Measurements from ENCODE around the gene LGALS7.
"Not testable (repeated sequence)": the region's sequence is repeated elsewhere in the genome, so short reads cannot be mapped to it uniquely, and the experiment has no call there.

LGALS7 gene

DNA sequence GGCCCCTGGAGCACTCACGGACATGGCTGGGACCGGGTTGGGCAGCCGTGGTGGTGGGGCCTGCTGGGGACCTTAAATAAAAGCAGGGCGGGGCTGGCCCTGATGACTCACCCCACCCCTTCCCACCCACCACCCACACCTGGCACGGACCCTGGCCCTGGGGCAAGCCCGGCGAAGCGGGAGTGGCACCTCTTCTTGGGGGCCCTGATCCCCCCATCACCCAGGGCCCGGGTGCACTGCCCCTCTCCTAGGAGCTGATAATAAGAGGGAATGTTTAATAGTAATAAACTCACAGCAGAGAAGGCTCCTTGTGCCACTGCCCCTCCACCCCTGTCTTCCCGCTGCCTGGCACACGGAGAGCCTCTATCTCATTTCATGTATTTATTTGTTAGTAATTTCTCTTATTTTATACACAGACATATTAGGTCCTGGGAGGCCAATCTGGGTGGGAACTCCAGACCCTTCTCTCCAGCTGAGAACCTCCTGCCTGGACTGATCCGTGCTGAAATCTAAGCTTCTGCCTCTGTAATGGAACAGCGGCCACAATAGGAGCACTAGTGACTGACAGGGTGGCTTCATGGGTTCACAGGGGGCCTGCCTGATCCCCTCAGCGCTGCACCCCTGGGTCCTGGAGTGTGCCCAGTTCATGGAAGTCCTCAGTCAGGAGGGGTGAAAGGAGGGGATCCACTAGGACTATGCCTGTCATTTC lies at the start of gene LGALS7:
TSS of gene LGALS7 (minus strand) at position 49 of the 709 bp plus-strand sequence. CDS start at position 24, 25 bp downstream.
- no peak for DNase-seq (ENCODE audit: low read depth)

DNA sequence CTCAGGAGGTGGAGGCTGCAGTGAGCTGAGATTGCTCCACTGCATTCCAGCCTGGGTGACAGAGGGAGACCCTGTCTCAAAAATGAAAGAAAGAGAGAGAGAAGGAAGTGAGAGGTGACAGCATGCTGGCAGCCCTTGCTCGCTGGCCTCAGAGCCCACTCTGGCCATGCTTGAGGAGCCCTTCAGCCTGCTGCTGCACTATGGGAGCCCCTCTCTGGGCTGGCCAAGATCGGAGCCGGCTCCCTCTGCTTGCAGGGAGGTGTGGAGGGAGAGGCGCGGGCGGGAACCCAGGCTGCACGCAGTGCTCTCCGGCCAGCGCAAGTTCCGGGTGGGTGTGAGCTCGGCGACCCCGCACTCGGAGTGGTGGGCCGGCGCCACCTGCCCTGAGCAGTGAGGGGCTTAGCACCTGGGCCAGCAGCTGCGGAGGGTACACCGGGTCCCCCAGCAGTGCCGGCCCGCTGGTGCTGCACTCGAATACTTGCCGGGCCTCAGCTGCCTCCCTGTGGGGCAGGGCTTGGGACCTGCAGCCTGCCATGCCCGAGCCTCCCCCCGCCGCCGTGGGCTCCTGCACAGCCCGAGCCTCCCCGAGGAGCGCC lies 48.0 kb upstream of the LGALS7 start:
- not testable (repeated sequence) for DNase-seq (ENCODE audit: low read depth)

DNA sequence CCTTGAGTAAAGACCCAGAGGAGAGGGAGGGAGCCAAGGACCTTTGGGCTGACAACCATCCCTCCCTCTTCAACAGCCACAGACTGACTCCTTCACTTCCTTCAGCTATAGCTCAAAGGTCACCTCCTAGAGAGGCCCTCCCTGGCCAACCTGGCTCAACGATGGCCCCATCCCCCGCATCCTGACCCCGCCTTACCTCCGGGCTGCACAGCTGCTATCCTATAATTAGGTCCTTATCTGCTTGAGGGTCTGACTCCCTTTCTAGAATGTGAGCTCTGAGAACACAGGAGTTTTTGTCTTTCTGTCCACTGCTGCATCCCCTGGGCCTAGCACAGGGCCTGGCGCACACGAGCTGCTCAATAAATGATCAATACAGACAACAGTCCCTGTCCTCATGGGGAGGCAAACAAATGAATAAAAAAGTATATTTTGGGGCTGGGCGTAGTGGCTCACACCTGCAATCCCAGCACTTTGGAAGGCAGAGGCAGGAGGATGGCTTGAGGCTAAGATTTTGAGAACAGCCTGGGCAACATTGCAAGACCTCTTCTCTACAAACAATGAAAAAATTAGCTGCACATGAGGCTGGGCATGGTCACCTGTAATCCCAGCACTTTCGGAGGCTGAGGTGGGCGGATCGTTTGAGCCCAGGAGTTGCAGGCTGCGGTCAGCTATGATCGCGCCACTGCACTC lies 46.1 kb upstream of the LGALS7 start:
- DNase-seq (ENCODE audit: low read depth) = no peak

DNA sequence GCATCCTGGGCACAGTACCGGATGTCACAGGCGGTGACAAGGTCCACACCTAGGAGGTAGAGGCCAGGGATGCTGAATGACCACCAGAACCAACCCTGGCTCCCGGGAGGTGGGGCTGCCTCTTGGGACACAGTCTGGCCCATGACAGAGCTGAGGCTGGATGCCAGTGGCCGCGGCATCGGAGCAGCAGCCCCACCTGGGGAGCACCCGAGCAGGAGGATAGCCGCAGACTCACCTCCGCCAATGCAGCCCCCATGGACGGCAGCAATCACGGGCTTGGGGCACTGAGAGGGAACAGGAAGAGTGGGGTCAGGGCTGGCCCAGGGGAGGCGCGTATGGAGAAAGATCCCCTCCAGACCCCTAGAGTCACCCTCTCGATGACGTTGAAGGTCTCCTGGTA lies 43.8 kb upstream of the LGALS7 start:
- DNase-seq (ENCODE audit: low read depth) = no peak

DNA sequence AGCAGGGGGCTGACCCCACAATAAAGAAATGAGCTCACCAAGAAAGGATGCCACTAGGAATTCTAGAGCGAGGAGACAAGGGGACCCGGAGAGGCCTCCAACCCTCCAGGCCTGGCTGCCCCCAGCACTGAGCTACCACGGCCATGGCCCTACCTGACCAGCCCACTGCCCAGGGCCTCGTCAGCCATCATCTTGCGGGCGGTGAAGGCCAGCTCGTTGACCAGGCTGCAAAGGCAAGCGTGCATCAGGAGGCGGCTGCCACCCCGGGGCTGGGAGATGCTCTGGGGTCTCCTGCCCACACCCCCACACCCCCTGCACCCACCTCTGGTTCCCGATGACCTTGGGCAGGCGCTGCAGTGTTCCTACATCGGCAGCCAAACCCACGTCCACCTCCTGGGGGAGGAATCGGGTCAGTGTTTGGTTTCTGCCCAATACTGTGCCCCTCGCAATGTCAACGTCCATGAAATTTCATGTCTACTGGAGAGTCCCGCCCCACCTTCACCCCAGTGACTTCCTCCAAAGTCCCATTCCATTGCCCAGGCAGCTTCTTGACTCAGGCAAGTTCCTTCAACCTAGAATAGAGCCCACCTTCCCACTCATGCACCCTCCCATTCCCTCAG lies 42.9 kb upstream of the LGALS7 start:
- no peak for DNase-seq (ENCODE audit: low read depth)

DNA sequence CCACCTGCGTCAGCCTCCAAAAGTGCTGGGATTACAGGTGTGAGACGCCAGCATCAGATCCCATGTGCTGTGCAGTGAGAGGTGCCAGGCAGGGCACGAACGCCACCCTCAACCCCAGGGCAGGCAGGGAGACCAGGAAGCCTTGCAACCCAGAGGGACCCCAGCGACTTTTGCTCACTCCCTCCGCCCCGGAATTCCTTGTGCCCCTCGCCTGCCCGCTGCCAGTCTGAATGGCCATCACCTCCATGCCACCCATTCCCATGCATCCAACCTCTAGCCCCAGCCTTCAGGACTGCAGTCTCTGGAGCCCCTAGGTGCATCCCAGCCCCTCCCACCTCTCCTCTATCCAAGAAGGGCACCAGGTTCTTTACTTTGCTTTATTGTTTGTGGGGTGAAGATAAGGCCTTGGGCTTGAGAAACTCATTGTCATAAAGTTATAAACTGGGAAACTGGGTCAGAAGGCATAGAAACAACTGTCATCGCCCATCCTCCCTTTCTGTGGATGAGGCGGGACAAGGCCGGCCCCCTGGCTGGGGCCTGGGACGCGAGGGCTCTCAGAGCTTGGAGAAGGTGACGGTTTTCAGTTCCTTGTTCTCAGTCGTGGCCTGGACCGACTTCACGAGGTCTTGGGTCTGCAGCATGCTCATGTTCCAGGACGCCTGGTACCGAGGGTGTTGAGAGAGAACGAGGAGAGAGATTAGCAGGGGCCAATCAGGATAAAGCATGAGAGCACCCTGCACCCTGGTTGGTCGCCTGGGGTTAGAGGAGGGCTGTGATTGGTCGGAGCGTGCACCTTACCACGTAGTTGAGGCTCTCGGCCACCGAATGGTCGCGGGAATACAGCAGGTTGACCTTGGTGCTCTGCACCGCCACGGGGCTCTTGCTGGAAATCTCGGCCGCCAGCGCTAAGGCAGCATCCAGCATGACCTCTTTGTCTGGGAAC lies 42.0 kb upstream of the LGALS7 start:
- no peak for DNase-seq (ENCODE audit: low read depth)

DNA sequence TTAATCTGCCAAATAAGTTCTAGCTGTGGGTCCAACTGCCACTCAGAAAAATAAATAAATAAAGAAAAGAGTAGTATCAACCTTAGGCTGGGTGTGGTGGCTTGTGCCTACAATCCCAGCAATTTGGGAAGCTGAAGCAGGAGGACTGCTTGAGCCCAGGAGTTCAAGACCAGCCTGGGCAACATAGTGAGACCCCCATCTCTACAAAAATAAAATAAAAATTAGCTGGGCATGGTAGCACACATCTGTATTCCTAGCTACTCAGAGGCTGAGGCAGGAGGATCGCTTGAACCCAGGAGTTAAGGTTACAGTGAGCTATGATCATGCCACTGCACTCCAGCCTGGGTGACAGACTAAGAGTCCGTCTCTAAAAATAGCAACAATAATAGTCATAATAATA lies 40.6 kb upstream of the LGALS7 start:
- DNase-seq (ENCODE audit: low read depth) = not testable (repeated sequence)

DNA sequence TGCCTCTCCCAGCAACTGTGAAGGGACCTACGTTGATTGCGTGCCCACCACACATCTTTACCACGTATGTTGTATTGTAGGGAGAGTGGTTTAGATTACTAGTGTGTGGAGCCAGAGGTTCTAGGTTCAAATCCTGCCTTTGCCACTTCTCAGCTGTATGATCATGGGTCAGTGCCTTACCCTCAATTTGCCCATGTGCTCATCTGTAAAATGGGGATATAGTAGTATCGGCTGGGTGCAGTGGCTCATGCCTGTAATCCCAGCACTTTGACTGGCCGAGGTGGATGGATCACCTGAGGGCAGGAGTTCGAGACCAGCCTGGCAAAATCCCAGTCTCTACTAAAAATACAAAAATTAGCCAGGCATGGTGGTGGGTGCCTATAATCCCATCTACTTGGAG lies 40.0 kb upstream of the LGALS7 start:
- no peak for DNase-seq (ENCODE audit: low read depth)

DNA sequence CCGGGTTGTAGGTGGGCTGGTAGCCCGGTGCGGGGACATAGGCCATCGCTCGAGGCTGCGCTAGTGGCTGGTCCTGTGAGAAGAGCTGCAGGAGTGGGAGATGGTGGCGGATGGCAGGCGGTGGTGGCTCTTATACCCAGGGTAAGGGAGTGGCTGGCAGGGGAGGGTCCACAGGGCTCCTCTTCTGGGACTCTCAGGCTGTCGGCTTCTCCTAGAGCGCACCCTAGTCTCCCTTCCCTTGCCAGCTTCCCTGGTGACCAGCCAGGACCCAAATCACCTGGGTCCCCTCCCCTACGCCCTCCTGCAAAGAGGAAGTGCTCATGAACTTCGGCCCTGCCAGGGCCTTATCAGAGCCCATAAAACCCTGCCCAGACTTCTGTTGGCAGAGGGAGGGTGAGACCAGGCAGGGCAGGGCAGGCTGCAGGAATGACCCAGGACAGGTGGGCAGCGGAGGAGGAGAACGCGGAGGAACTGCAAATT lies 39.6 kb upstream of the LGALS7 start, which contains the start of gene LGALS4:
TSS of gene LGALS4 (minus strand) at position 105 of the 480 bp plus-strand sequence. CDS start at position 46, 59 bp downstream.
- no peak for DNase-seq (ENCODE audit: low read depth)

DNA sequence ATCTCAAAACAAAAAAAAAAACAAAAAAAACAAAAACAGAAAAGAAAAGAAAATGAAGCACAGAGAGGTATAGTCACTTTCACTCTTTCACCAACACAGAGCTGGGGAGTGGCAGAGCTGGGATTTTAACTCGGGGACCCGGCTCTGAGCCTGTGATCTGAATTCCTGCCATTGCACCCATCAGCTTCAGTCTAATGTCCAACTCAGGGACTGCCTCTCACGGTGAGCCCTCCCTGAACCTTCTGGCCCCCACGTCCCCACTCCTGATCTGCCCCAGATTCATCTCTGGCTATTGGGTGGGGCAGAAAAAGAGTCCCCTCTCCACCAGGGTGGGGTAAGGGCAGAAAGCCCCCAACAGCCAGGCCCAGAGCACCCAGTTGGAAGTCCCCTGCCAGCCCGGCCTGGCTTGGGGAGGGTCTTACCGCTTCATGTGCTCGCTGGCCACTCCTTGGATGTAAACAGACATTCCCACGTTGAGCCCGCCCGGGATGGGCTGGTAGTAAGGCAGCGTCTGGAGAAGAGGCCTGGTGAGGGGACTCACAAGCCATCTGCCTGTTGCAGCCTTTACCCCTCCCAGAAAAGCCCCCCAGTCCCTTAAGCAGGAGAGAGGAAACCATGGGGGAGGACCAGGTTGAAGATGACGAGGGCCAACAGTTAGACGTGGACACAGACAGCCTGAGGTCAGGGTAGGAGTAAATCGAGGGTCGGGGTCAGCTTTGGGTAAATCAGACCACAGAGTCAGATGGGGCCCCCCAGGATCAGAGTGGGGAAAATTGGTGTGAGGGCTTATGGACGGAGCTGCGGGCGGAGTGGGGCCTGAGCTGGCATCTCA lies 38.9 kb upstream of the LGALS7 start:
- DNase-seq (ENCODE audit: low read depth) = no peak

DNA sequence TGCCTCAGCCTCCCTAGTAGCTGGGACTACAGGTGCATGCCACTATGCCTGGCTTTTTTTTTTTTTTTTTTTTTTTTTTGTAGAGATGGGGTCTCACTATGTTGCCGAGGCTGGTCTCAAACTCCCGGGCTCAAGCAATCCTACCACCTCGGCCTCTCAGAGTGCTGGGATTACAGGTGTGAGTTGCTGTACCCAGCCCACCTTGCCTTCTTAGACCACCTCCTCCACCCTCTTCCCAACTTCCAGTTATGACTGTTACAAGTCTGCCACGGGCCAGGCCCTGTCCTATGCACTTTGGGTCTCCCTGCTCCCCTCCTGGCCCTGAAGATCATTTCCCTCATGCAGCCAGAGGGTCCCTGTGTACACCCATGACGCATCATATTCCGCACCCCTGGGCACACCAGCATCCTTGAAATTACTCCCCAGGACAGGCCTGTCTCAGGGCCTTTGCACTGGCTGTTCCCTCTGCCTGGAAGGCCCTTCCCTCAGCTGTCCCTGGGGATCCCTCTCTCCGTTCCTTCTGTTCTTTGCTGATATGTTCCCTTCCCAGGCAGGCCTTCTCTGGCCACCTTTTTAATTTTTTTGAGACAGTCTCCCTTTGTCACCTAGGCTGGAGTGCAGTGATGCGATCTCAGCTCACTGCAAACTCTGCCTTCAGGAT lies 36.4 kb upstream of the LGALS7 start:
- no peak for DNase-seq (ENCODE audit: low read depth)

DNA sequence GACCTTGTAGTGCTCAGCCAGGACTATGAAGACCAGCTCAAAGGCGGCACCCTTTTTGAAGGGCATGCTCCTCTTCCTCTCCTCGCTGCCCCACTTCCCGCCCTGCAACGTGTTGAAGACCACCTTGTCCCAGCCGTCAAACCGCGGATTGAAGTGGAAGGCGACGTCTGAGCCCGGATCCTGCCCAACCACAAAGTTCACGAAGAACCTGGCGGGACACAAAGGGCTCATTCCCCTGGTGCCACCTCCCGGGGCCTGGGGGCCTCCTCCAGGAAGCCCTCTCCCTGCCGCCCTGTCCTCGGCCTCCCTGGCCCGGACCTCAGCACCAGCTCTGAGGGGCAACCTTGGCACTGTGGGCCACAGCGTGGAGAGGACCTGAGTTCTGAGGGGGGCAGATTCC lies 35.4 kb upstream of the LGALS7 start:
- DNase-seq (ENCODE audit: low read depth) = no peak

DNA sequence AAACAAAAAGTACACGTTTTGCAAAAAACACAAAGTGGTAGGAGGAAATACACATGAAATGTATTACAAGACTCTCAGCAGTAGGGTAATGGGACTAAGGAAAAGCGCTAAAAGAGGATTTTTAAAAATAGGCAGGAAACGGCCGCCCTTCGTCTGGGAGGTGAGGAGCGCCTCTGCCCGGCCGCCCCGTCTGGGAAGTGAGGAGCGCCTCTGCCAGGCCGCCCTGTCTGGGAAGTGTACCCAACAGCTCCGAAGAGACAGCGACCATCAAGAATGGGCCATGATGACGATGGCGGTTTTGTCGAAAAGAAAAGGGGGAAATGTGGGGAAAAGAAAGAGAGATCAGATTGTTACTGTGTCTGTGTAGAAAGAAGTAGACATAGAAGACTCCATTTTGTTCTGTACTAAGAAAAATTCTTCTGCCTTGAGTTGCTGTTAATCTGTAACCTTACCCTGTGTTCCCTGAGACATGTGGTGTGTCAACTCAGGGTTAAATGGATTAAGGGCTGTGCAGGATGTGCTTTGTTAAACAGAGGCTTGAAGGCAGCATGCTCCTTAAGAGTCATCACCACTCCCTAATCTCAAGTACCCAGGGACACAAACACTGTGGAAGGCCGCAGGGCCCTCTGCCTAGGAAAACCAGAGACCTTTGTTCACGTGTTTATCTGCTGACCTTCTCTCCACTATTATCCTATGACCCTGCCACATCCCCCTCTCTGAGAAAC lies 34.2 kb upstream of the LGALS7 start:
- not testable (repeated sequence) for DNase-seq (ENCODE audit: low read depth)

DNA sequence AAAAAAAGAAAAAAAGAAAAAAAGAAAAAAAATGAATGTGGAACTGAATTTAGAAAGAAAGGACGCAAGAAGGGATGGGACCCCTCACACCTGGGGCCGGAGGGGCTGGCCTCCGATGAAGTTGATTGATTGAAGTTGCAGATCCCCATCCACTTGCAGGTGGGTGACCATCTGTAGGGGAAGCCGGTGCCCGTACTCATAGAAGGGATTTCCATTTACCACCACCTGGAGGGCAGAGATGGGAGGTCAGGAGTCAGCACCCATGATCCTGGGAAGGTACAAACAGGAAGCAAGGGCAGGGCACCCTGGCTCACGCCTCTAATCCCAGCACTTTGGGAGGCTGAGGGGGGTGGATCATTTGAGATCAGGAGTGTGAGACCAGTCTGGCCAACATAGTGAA lies 33.1 kb upstream of the LGALS7 start:
- no peak for DNase-seq (ENCODE audit: low read depth)

DNA sequence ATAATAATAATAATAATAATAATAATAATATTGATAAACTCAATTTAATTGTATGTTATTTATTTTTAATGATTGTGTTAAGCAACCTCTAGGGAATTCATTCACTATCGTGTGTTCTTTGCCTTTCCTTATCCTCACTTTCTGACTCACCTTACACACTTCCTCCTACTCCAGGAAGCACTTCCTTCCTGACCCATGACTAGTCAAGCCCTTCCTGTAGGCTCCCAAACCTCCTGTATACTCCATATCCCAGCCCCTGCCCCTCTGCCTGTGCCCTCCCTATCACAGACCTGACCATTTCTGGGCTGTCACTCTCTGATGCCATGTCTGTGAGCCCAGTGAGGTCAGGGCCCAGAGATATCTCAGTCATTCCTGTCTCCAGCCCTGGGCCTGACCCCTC lies 31.9 kb upstream of the LGALS7 start:
- DNase-seq (ENCODE audit: low read depth) = no peak

DNA sequence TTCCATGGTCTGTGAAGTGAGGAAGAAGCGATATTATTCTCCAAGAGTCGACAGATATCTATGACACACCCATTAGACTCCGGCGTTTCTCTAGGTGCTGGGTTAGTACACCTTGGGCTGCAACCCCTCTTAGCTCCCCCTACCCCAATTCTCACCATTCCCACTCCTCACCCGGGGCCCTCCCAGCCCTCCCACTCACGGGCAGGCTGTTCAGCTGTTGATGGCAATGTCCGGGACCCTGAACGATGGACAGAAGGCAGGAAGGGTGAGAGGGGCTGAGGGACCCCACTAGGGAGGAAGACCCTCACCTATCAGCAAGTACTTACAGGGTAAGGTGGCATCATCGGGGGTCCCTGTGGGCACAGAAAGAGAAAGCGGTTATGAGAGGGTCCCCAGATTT lies 30.2 kb upstream of the LGALS7 start:
- no peak for DNase-seq (ENCODE audit: low read depth)

DNA sequence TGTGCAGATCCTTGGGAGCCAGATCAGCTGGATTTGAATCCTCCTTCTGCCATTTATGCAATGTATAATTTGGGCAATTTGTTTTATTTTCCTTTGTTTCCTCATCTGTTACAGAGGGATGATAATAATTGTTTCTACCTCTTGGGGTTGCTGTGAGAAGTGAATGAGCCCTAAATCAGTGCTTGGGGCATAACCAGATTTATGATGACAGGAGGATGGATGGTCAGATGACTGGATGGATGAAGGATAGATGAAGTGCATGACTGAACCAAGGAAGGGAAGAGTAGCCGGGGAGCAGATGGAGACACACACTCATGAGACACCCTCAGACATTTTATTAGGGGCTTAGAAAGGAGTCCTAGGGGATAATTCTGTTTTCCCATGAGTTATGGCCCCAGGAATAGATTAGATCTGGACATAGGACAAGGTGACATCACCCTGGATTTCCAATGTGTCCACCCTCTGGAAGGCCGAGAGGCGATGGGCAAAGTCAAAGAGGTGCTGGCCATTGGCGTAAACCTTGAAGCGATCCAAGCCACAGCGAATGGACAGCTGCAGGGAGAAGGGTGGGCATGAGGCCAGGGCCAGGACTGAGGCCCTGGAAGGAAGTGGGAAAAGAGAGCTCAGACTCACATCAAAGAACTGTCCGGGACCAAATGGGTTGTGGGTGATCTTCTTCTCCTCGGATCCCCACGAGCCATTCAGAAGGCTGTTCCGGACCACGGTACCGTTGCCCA lies 28.2 kb upstream of the LGALS7 start:
- no peak for DNase-seq (ENCODE audit: low read depth)

DNA sequence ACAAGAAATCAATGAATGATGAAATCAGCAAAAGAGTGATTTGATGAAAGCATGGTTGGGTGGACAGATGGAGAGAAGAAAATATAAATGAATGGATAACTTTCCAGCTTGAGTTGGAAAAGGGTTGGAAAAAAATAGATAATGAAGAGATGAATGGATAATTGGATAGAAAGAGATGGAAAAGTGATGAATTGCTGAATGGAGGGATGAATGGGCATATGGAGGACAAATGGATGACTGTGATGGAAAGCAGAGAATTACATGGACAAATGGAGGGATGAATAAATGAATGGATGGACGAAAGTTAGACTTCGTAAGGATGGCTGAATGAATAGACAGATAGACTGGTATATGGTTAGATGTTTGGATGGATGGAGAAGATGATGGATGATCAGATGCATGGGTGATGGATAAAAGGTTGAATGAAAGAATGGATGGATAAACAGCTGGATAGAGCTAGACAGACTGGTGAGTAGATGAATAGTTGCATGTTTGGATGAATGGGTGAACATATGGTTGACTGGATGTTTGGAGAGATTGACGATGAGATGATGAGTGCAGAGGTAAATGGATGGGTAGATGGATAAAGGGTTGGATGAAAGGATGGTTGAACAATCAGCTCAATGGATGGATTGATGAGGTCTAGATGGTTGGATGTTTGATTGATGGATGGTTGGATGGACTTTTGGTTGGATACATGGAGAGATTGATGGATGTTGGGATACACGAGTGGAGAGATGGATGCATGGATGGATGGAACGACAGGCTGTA lies 27.4 kb upstream of the LGALS7 start:
- DNase-seq (ENCODE audit: low read depth) = no peak

All from T-helper 22 cell (primary cell).